GM23338 (cell line): ENCODE results near the gene CMIP. TPM values are rescaled to one million over a fixed set of nuclear protein-coding genes. Genes with fewer than 3 reads are reported as not detected.

Experiments used
- ATAC-seq: fragments of 200-7000 bp; cut with Tn5 transposase; 3 replicates; pipeline ENCODE4 v1.9.1; 2020
- DNase-seq: peaks from one replicate; pipeline ENCODE4 v3.0.0-alpha.2; 2015; ENCODE audit warnings: low spot score
- H2AFZ ChIP-seq: fragments of 200-600 bp; sonication (generic); 2 replicates; pipeline ENCODE4 v1.8.0; 2016; ENCODE audit warnings: antibody characterized with exemption, mild to moderate bottlenecking, moderate library complexity
- H3F3A ChIP-seq: fragments of 200-600 bp; sonication (generic); replicated peaks from 2 replicates; pipeline ENCODE4 v1.8.0; 2017; ENCODE audit warnings: antibody characterized with exemption, mixed run types, low read depth
- H3K27ac ChIP-seq: fragments of 200-600 bp; sonication (generic); 2 replicates; pipeline ENCODE4 v1.6.1; 2016; ENCODE audit warnings: low read depth
- H3K27me3 ChIP-seq: fragments of 200-600 bp; sonication (generic); 2 replicates; pipeline ENCODE4 v1.8.0; 2016; ENCODE audit warnings: mild to moderate bottlenecking, mixed run types, moderate library complexity; ENCODE audit not compliant: insufficient read depth
- H3K36me3 ChIP-seq: fragments of 200-600 bp; sonication (generic); 2 replicates; pipeline ENCODE4 v1.8.0; 2016; ENCODE audit warnings: mild to moderate bottlenecking; ENCODE audit not compliant: insufficient read depth
- H3K4me1 ChIP-seq: fragments of 200-600 bp; sonication (generic); 2 replicates; pipeline ENCODE4 v1.8.0; 2016; ENCODE audit warnings: mild to moderate bottlenecking, moderate library complexity; ENCODE audit not compliant: insufficient read depth
- H3K4me2 ChIP-seq: fragments of 200-600 bp; sonication (generic); 2 replicates; pipeline ENCODE4 v1.7.1; 2017; ENCODE audit warnings: mixed run types
- H3K4me3 ChIP-seq: fragments of 200-600 bp; sonication (generic); 2 replicates; pipeline ENCODE4 v1.6.1; 2016; ENCODE audit warnings: mixed run types
- H3K79me2 ChIP-seq: fragments of 200-600 bp; sonication (generic); replicated peaks from 2 replicates; pipeline ENCODE4 v1.8.0; 2017; ENCODE audit warnings: mild to moderate bottlenecking; ENCODE audit not compliant: insufficient read depth
- H3K9me2 ChIP-seq: fragments of 200-600 bp; sonication (generic); 2 replicates; pipeline ENCODE4 v1.8.0; 2017; ENCODE audit not compliant: insufficient read depth
- H4K20me1 ChIP-seq: fragments of 200-600 bp; sonication (generic); replicated peaks from 2 replicates; pipeline ENCODE4 v1.8.0; 2017; ENCODE audit warnings: mild to moderate bottlenecking; ENCODE audit not compliant: insufficient read depth
- H3K27ac Mint-ChIP-seq: 2 replicates; pipeline ENCODE4 v1.8.0; 2020; ENCODE audit warnings: inconsistent platforms, mild to moderate bottlenecking, moderate library complexity, mixed read lengths
- H3K27me3 Mint-ChIP-seq: 3 replicates; pipeline ENCODE4 v1.8.0; 2022; ENCODE audit warnings: low read depth, mild to moderate bottlenecking, moderate library complexity, mixed read lengths, inconsistent platforms; ENCODE audit not compliant: insufficient read depth, poor library complexity
- H3K36me3 Mint-ChIP-seq: 3 replicates; pipeline ENCODE4 v1.8.0; 2021; ENCODE audit warnings: low read depth, mild to moderate bottlenecking, inconsistent platforms, moderate library complexity, mixed read lengths
- H3K4me1 Mint-ChIP-seq: 3 replicates; pipeline ENCODE4 v1.8.0; 2020; ENCODE audit warnings: mild to moderate bottlenecking, inconsistent platforms, mixed read lengths
- H3K4me3 Mint-ChIP-seq: 3 replicates; pipeline ENCODE4 v1.8.0; 2021; ENCODE audit warnings: moderate library complexity, mild to moderate bottlenecking, inconsistent platforms, mixed read lengths
- H3K9me3 Mint-ChIP-seq: 3 replicates; pipeline ENCODE4 v1.8.0; 2020; ENCODE audit warnings: moderate library complexity, mild to moderate bottlenecking, inconsistent platforms, mixed read lengths
- CREB1 ChIP-seq: fragments of 250-450 bp; sonication (Bioruptor Pico); IDR thresholded peaks from 2 replicates; pipeline ENCODE4 v1.5.0; 2020; ENCODE audit warnings: low read depth, mild to moderate bottlenecking, moderate library complexity
- CTCF ChIP-seq, 2 experiments: fragments of 200-600 bp in 1 of 2; sonication (generic) in 1 of 2; conservative IDR thresholded peaks; 2 replicates each; pipeline versions ENCODE4 v1.5.1 to v1.6.1; 2016 to 2017; ENCODE audit warnings: antibody characterized with exemption in 2 of 2, low read depth in 2 of 2, mild to moderate bottlenecking in 2 of 2, moderate library complexity in 1 of 2
- ETS1 ChIP-seq: IDR thresholded peaks from 2 replicates; pipeline ENCODE4 v1.6.1; 2016; ENCODE audit warnings: antibody characterized with exemption
- EZH2 ChIP-seq: fragments of 200-600 bp; sonication (generic); IDR thresholded peaks from one replicate; pipeline ENCODE4 v1.8.0; 2017; ENCODE audit warnings: antibody characterized with exemption, mild to moderate bottlenecking, low read depth; ENCODE audit not compliant: unreplicated experiment
- EZH2phosphoT487 ChIP-seq: fragments of 200-600 bp; sonication (generic); IDR thresholded peaks from one replicate; pipeline ENCODE4 v1.8.1; 2018; ENCODE audit warnings: antibody characterized with exemption; ENCODE audit not compliant: unreplicated experiment
- JUNB ChIP-seq: IDR thresholded peaks from one replicate; pipeline ENCODE4 v1.6.1; 2016; ENCODE audit warnings: antibody characterized with exemption; ENCODE audit not compliant: unreplicated experiment
- NANOG ChIP-seq: IDR thresholded peaks from 2 replicates; pipeline ENCODE4 v1.6.1; 2016; ENCODE audit warnings: antibody characterized with exemption, borderline replicate concordance
- POLR2AphosphoS5 ChIP-seq: IDR thresholded peaks from 2 replicates; pipeline ENCODE4 v1.6.1; 2016; ENCODE audit warnings: antibody characterized with exemption, low read depth
- REST ChIP-seq: IDR thresholded peaks from one replicate; pipeline ENCODE4 v1.6.1; 2018; ENCODE audit warnings: antibody characterized with exemption; ENCODE audit not compliant: unreplicated experiment
- STAT1 ChIP-seq: IDR thresholded peaks from one replicate; pipeline ENCODE4 v1.6.1; 2016; ENCODE audit warnings: antibody characterized with exemption; ENCODE audit not compliant: unreplicated experiment
- ZNF114 ChIP-seq: fragments of 250-450 bp; sonication (Bioruptor Pico); IDR thresholded peaks from 2 replicates; pipeline ENCODE4 v1.5.0; 2020; ENCODE audit warnings: mild to moderate bottlenecking, moderate library complexity
- ZNF331 ChIP-seq: fragments of 250-450 bp; sonication (Bioruptor Pico); IDR thresholded peaks from 2 replicates; pipeline ENCODE4 v1.5.0; 2020; ENCODE audit warnings: low read depth, mild to moderate bottlenecking, moderate library complexity
- ZNF462 ChIP-seq: fragments of 250-450 bp; sonication (Bioruptor Pico); IDR thresholded peaks from 2 replicates; pipeline ENCODE4 v1.5.0; 2020; ENCODE audit warnings: mild to moderate bottlenecking, moderate library complexity
- polyA plus RNA-seq: library from polyadenylated mRNA; unstranded; fragments of >200 nt; fragmentation: Nextera tagmentation; extraction: Ambion mirVana; gene quantifications from 2 replicates; pipeline ENCODE4 v1.2.1, GENCODE V29; 2016
- total RNA-seq: library from RNA; depleted of rRNA; stranded (reverse); fragments of >200 nt; shearing (Covaris generic); gene quantifications from 2 replicates; pipeline ENCODE4 v1.2.3, GENCODE V29; 2014

Gene CMIP
- total and polyA plus RNA-seq, 2 experiments from 2014 or later, result 9.5 to 62.3 TPM

- DNase-seq, result no peak
Observed at GRCh38 chr16:81688182-81688581, 243.6 kb downstream of the CMIP start.

More at GRCh38 chr16:81688182-81688581, 243.6 kb downstream of the CMIP start:
- Histone ChIP-seq H3K79me2 (peaks cover 15% of the 10 kb centered on the region; the same call in 1 of the 2 replicates), H3K9me2 (no peaks in the 10 kb centered on the region), H3F3A (0 out of 2 replicates have a peak, but pooled peaks cover 2% of the 10 kb centered on the region), H3K27ac (0 out of 2 replicates have a peak overlapping the region, but pooled peaks have one; percentile 45), H3K27me3 (no peaks in the 10 kb centered on the region), H3K4me2 (no peak overlapping the region), H3K36me3 (no peaks in the 10 kb centered on the region), H3K4me3 (no peak overlapping the region), H4K20me1 (no peaks in the 10 kb centered on the region; the same call in 1 of the 2 replicates), H2AFZ (no peak overlapping the region), H3K4me1 (no peaks in the 10 kb centered on the region; the same call in 1 of the 2 replicates)
- TF ChIP-seq CTCF (conservative IDR thresholded peaks at IDR 0.05; ENCODE audit: low read depth in 2 of 2) (no peak), EZH2 (no peak), NANOG (no peak), POLR2AphosphoS5 (no peak), ETS1 (no peak), EZH2phosphoT487 (no peak), JUNB (no peak), ZNF462 (CRISPR knock-in tag) (no peak), ZNF114 (CRISPR knock-in tag) (no peak), ZNF331 (no peak), STAT1 (no peak), REST (no peak), CREB1 (CRISPR knock-in tag) (no peak)
- Mint-ChIP-seq H3K27ac (no peak overlapping the region), H3K4me1 (peaks cover 8% of the 10 kb centered on the region; the same call in 2 of the 3 replicates), H3K9me3 (no peaks in the 10 kb centered on the region), H3K27me3 (peaks cover 3% of the 10 kb centered on the region), H3K36me3 (peaks cover 14% of the 10 kb centered on the region), H3K4me3 (no peak overlapping the region)
- peak; percentile 37 for ATAC-seq
